ENCODE results near the gene SLC3A2. TPM values are rescaled to one million over a fixed set of nuclear protein-coding genes. Genes with fewer than 3 reads are reported as not detected.

SLC3A2 gene
- total and polyA plus RNA-seq, 2 of the 13 experiments (the other 11 are each of a cell fraction or from before 2014, with no cell fraction given): 213 to 226 TPM

GRCh38 chr11:62832336-62833234, 48.1 kb upstream of the SLC3A2 start, which contains the start of gene TEX54 (continued):
- no peak for TF ChIP-seq AKNA (CRISPR knock-in tag; IDR thresholded peaks at IDR 0.05; ENCODE audit: borderline replicate concordance)
- no peak for TF ChIP-seq DZIP1 (CRISPR knock-in tag; IDR thresholded peaks at IDR 0.05)
- TF ChIP-seq CAMTA2 (CRISPR knock-in tag; IDR thresholded peaks at IDR 0.05; ENCODE audit: borderline replicate concordance): no peak
- TF ChIP-seq PREB (CRISPR knock-in tag; IDR thresholded peaks at IDR 0.05): no peak
- TF ChIP-seq BCL3 (CRISPR knock-in tag; IDR thresholded peaks at IDR 0.05): no peak
- TF ChIP-seq GTF2F1 (IDR thresholded peaks at IDR 0.05; ENCODE audit: low read length): no peak
- no peak for TF ChIP-seq ISL2 (CRISPR knock-in tag; IDR thresholded peaks at IDR 0.05)
- no peak for TF ChIP-seq ZBTB46 (CRISPR knock-in tag; IDR thresholded peaks at IDR 0.05; ENCODE audit: borderline replicate concordance)
- no peak for TF ChIP-seq ZNF17 (CRISPR knock-in tag; IDR thresholded peaks at IDR 0.05)
- no peak for TF ChIP-seq SMAD9 (CRISPR knock-in tag; IDR thresholded peaks at IDR 0.05)
- no peak for TF ChIP-seq HOXA7 (CRISPR knock-in tag; IDR thresholded peaks at IDR 0.05)
- TF ChIP-seq ZNF30 (CRISPR knock-in tag; IDR thresholded peaks at IDR 0.05): no peak
- TF ChIP-seq EED (CRISPR knock-in tag; IDR thresholded peaks at IDR 0.05): 0 out of 2 replicates have a peak, but pooled peaks have one; percentile 46
- TF ChIP-seq SMARCE1 (IDR thresholded peaks at IDR 0.05; ENCODE audit: borderline replicate concordance): no peak
- TF ChIP-seq ZNF329 (CRISPR knock-in tag; IDR thresholded peaks at IDR 0.05; ENCODE audit: low read depth): no peak
- TF ChIP-seq ZIK1 (CRISPR knock-in tag; IDR thresholded peaks at IDR 0.05; ENCODE audit: borderline replicate concordance, low read depth): no peak
